Neural crest cell (in vitro differentiated cells): ENCODE results near the gene HDHD3. TPM values are rescaled to one million over a fixed set of nuclear protein-coding genes. Genes with fewer than 3 reads are reported as not detected.
"Not testable (repeated sequence)": the region's sequence is repeated elsewhere in the genome, so short reads cannot be mapped to it uniquely, and the experiment has no call there.

Experiments
- DNase-seq: peaks from one replicate; pipeline ENCODE4 v3.0.0; 2021; ENCODE audit warnings: low read depth, mixed read lengths, low spot score
- H3K27ac Mint-ChIP-seq: one replicate; pipeline ENCODE4 v1.8.0; 2021; ENCODE audit warnings: mild to moderate bottlenecking, mixed read lengths; ENCODE audit not compliant: unreplicated experiment
- H3K27me3 Mint-ChIP-seq: 2 replicates; pipeline ENCODE4 v1.8.0; 2021; ENCODE audit warnings: low read depth, mild to moderate bottlenecking, mixed read lengths
- H3K36me3 Mint-ChIP-seq: 2 replicates; pipeline ENCODE4 v1.8.0; 2021; ENCODE audit warnings: low read depth, mild to moderate bottlenecking, mixed read lengths
- H3K4me1 Mint-ChIP-seq: 2 replicates; pipeline ENCODE4 v1.8.0; 2021; ENCODE audit warnings: mixed read lengths
- H3K4me3 Mint-ChIP-seq: one replicate; pipeline ENCODE4 v1.8.0; 2021; ENCODE audit warnings: mild to moderate bottlenecking, mixed read lengths
- H3K9me3 Mint-ChIP-seq: 2 replicates; pipeline ENCODE4 v1.8.0; 2021; ENCODE audit warnings: mixed read lengths
- total RNA-seq: library from RNA; stranded (reverse); gene quantifications from 2 replicates; pipeline ENCODE4 v1.2.1, GENCODE V29; 2021
- TF ChIP-seq, protein P1 (sequence below): fragments of 200-600 bp; sonication (generic); conservative IDR thresholded peaks from 2 replicates; pipeline ENCODE4 v1.5.0; 2021; ENCODE audit warnings: antibody characterized with exemption, mild to moderate bottlenecking

HDHD3 gene
- total RNA-seq, 1 donor from 2014 or later: 13.4 TPM

DNA sequence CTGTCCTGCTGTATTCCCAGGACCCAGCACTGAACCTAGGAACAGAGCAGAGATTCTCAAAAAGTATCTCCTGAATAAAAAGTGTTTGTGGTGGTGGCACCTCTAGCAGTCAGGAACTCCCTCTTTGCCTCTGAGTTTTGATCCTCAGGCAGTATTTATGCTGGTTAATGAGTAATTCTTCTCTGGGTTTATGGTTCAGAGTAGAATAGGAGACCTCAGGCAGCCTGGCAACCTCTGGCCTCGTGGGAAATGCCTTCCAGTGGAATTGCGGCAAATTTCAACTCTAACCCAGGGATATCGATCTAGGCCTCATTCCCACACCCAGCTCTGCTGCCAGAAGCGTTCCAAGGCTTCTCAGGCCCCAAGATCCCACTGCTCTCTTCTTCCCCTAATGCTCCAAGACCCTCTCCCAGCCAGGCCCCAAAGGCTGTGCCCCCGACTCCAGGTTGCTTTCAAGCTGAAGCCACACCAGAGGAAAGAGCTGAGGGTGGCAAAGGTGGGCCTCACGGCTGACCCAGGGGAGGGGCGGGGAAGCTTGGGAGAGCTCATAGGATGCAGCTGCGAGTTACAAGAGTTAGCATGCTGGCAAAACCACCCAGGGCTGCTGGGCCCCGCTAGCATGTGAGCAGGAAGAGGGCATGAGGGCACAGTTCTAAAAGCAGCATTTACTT lies 10.9 kb upstream of the HDHD3 start:
- H3K36me3 Mint-ChIP-seq: peaks cover 13% of the 10 kb centered on the region
- H3K4me1 Mint-ChIP-seq: no peaks in the 10 kb centered on the region
- peak overlapping the region; percentile 69 for H3K27ac Mint-ChIP-seq
- no peak overlapping the region for H3K4me3 Mint-ChIP-seq
- TF ChIP-seq, protein P1, sequence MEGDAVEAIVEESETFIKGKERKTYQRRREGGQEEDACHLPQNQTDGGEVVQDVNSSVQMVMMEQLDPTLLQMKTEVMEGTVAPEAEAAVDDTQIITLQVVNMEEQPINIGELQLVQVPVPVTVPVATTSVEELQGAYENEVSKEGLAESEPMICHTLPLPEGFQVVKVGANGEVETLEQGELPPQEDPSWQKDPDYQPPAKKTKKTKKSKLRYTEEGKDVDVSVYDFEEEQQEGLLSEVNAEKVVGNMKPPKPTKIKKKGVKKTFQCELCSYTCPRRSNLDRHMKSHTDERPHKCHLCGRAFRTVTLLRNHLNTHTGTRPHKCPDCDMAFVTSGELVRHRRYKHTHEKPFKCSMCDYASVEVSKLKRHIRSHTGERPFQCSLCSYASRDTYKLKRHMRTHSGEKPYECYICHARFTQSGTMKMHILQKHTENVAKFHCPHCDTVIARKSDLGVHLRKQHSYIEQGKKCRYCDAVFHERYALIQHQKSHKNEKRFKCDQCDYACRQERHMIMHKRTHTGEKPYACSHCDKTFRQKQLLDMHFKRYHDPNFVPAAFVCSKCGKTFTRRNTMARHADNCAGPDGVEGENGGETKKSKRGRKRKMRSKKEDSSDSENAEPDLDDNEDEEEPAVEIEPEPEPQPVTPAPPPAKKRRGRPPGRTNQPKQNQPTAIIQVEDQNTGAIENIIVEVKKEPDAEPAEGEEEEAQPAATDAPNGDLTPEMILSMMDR: no peak
- no peaks in the 10 kb centered on the region for H3K27me3 Mint-ChIP-seq
- no peak for DNase-seq
- H3K9me3 Mint-ChIP-seq: no peaks in the 10 kb centered on the region

DNA sequence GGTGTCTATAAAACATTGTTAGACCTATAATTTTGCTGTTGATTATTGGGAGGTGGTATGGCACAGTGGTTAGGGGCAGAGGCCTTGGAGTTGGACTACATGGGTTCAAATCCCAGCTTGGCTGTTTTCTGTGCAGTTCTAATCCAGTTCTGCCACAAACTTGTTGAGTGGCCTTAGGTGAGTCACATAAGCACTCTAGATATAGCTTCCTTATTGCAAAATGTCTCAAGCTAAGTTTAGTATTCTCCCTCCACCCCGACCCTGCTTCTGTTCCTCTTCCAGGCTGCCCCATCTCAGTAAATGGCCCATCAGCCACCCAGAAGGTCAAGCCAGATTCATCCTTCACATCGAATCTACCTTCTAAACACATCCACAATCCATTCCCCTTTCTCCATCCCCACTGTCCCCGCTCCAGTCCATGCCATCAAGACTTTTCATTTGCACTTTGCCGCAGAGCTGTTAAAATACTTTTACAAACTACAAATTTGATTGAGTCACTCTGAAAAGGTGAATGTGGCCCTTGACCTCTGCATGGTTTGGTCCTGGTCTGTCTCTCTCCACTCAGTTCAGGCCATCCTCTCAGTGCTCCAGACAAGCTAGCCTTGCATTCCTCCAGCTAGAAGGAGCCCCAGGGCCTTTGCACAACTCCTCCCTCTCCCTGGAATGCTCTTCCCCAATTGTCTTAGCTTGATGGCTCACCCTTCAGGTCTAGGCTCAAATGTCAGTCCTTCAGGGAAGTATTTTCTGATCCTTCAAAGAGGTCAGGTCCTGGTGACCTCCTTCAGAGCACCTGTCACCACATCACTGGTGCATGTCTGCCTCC lies 10.0 kb upstream of the HDHD3 start:
- no peaks in the 10 kb centered on the region for H3K4me1 Mint-ChIP-seq
- no peaks in the 10 kb centered on the region for H3K9me3 Mint-ChIP-seq
- H3K27ac Mint-ChIP-seq: no peak overlapping the region
- no peak overlapping the region for H3K4me3 Mint-ChIP-seq
- H3K27me3 Mint-ChIP-seq: no peaks in the 10 kb centered on the region
- TF ChIP-seq, protein P1: no peak
- H3K36me3 Mint-ChIP-seq: peaks cover 13% of the 10 kb centered on the region
- no peak for DNase-seq

DNA sequence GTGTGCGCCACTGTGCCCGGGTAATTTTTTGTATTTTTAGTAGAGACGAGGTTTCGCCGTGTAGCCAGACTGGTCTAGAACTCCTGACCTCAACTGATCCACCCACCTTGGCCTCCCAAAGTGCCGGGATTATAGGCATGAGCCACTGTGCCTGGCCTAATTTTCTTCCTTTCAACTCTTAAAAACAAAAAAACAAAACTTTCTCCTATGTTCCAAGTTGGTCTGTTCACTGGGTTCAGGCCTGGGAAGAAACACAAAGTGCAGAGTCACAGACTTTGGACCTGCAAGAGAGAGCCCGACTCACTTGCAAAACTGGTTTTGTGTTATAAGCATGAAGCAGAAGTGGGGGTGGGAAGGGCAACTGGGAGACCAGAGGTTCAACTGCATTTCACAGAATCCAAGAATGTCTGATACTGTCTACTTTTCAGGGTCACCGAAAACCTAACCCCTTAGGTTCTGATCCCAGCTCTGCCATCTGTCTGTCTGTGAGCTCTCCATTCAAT lies 5.2 kb upstream of the HDHD3 start:
- Mint-ChIP-seq H3K27ac (no peak overlapping the region), H3K27me3 (peaks cover 3% of the 10 kb centered on the region), H3K4me3 (no peak overlapping the region), H3K9me3 (no peaks in the 10 kb centered on the region), H3K36me3 (peaks cover 6% of the 10 kb centered on the region), H3K4me1 (no peaks in the 10 kb centered on the region)
- TF ChIP-seq, protein P1: no peak
- no peak for DNase-seq

DNA sequence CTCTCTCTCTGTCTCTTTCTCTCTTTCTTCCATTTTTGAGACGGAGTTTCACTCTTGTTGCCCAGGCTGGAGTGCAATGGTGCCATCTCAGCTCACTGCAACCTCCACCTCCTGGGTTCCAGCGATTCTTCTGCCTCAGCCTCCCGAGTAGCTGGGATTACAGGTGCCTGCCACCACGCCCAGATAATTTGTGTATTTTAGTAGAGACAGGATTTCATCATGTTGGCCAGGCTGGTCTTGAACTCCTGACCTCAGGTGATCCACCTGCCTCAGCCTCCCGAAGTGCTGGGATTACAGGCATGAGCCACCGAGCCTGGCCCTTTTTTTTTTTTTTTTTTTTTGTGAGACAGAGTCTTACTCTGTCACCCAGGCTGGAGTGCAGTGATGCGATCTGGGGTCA lies 4.7 kb upstream of the HDHD3 start:
- not testable (repeated sequence) for DNase-seq, H3K27ac Mint-ChIP-seq, H3K36me3 Mint-ChIP-seq, H3K9me3 Mint-ChIP-seq, H3K27me3 Mint-ChIP-seq, H3K4me3 Mint-ChIP-seq, H3K4me1 Mint-ChIP-seq

DNA sequence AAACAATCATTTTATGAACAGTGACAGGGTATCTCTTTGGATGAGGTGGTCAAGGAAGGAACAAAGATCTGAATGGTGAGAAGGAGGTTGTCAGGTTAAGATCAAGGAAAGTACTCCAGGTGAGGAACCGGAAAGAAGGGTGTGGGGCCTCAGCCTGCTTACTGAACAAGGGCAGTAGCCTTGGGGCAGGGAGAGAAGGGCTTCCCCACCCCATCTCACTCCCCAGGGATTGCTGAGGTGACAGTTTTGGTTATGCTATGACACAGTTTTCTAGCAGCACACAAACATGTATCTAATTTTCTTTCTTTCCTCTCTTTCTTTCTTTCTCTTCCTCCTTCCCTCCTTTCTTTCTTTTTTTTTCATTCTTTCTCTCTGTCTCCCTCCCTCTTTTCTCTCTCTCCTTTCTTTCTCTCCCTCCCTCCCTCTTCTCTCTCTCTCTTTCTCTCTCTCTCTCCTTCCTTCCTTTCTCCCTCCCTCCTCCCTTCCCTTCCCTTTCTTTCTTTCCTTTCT lies 4.1 kb upstream of the HDHD3 start:
- TF ChIP-seq, protein P1: no peak
- Mint-ChIP-seq H3K36me3 (no peaks in the 10 kb centered on the region), H3K27me3 (peaks cover 3% of the 10 kb centered on the region), H3K27ac (no peak overlapping the region), H3K9me3 (no peaks in the 10 kb centered on the region), H3K4me3 (no peak overlapping the region), H3K4me1 (no peaks in the 10 kb centered on the region)
- no peak for DNase-seq

DNA sequence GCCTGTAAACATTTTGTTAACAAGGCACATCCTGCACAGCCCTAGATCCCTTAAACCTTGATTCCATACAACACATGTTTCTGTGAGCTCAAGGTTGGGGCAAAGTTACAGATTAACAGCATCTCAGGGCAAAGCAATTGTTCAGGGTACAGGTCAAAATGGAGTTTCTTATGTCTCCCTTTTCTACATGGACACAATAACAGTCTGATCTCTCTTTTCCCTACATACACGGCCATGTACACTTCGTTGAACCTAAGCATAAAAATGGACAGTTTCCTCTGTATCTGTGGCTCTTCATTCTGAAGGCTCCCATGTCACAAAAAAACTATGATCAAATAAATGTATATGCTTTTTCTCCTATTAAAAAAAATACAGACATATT lies 3.0 kb upstream of the HDHD3 start:
- H3K4me1 Mint-ChIP-seq, H3K36me3 Mint-ChIP-seq, H3K27ac Mint-ChIP-seq, H3K27me3 Mint-ChIP-seq, H3K9me3 Mint-ChIP-seq, DNase-seq, H3K4me3 Mint-ChIP-seq: not testable (repeated sequence)

DNA sequence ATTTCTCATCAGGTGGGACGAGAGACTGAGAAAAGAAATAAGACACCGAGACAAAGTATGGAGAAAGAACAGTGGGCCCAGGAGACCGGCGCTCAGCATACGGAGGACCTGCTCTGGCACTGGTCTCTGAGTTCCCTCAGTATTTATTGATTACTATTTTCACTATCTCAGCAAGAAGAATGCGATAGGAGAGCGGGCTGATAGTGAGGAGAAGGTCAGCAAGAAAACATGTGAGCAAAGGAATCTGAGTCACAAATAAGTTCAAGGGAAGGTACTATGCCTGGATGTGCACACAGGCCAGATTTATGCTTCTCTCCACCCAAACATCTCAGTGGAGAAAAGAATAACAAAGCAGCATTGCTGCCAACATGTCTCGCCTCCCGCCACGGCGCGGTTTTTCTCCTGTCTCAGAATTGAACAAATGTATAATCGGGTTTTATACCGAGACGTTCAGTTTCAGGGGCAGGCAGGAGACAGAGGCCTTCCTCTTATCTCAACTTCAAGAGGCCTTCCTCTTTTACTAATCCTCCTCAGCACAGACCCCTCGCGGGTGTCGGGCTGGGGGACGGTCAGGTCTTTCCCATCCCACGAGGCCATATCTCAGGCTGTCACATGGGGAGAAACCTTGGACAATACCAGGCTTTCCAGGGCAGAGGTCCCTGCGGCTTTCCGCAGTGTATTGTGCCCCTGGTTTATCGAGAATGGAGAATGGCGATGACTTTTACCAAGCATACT lies 2.5 kb upstream of the HDHD3 start:
- H3K27ac Mint-ChIP-seq, H3K4me1 Mint-ChIP-seq, H3K27me3 Mint-ChIP-seq, DNase-seq, H3K36me3 Mint-ChIP-seq, H3K9me3 Mint-ChIP-seq: not testable (repeated sequence)
- H3K4me3 Mint-ChIP-seq: peak overlapping the region; percentile 57
